ENCODE results near the gene SMYD2. TPM values are rescaled to one million over a fixed set of nuclear protein-coding genes. Genes with fewer than 3 reads are reported as not detected.

Gene SMYD2
- total and polyA plus RNA-seq, 2 experiments from 2014 or later, result 3.6 to 5.9 TPM

DNA sequence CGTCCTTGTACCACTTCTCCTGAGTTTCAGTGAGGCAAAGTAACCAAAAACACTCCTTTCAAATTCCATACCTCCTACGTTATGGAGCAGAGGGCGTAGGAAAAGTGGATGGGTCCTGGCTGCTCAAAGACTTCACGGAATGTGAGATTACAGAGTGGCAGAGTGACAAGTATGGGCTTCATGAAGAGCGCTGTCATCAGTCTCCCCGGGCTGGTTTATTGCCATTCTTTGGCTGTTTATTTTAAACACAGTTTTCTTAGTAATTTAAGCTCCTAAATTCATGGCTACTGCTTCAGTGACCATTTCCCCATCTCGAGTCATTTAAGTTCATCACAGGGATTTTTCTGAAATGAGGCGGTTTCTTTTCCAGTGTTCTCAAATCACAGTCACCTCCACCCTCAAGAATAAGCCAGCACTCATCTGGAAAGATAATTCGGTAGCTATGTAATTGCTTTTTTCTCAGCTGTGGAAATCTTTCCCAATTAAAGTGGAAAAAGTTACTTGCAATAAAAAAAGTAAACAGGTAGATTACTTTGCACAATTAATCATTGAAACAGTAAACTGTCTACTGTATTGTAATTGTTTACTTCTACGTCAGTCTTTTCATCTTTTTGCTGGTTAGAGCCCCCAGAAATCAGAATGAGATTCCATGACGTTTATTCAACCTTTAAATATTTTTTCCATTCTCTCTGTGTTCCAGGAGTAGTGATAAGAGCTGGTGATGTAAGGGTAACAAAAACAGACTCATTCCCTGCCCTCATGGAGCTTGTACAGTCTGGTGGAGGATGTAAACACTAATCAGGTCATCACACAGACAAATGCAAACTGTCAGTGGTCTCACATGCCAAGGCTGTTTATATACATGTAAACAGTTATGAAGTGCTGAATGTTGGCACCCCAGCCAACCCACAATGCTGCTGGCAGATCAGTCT is 3.0 kb upstream of the SMYD2 start:
- H3K27me3 ChIP-seq (ENCODE audit: insufficient read depth), result peaks cover 53% of the 10 kb centered on the region

More for the DNA sequence above, 3.0 kb upstream of the SMYD2 start:
- H3K4me1 ChIP-seq (ENCODE audit: insufficient read depth), result peaks cover 18% of the 10 kb centered on the region
- Mint-ChIP-seq H3K36me3 (ENCODE audit: low read depth) (peaks cover 7% of the 10 kb centered on the region), H3K4me3 (no peak overlapping the region), H3K27me3 (ENCODE audit: insufficient read depth, low read depth, poor library complexity) (peaks cover 34% of the 10 kb centered on the region), H3K4me1 (peaks cover 27% of the 10 kb centered on the region), H3K9me3 (peaks cover 8% of the 10 kb centered on the region; the same call in 2 of the 3 replicates), H3K27ac (no peak overlapping the region)
- no peaks in the 10 kb centered on the region for H3K79me2 ChIP-seq (replicated peaks; ENCODE audit: insufficient read depth)
- peaks cover 10% of the 10 kb centered on the region for H3F3A ChIP-seq (replicated peaks; ENCODE audit: low read depth)
- no peaks in the 10 kb centered on the region for H3K9me2 ChIP-seq (ENCODE audit: insufficient read depth)
- no peak overlapping the region for H2AFZ ChIP-seq
- ATAC-seq (no peak), DNase-seq (ENCODE audit: low spot score) (no peak)
- H4K20me1 ChIP-seq (replicated peaks; ENCODE audit: insufficient read depth), result no peaks in the 10 kb centered on the region
- no peak overlapping the region for H3K27ac ChIP-seq (ENCODE audit: low read depth)
- no peaks in the 10 kb centered on the region for H3K36me3 ChIP-seq (ENCODE audit: insufficient read depth)
- no peak overlapping the region for H3K4me2 ChIP-seq
- H3K4me3 ChIP-seq, result no peak overlapping the region
- TF ChIP-seq, protein P1, sequence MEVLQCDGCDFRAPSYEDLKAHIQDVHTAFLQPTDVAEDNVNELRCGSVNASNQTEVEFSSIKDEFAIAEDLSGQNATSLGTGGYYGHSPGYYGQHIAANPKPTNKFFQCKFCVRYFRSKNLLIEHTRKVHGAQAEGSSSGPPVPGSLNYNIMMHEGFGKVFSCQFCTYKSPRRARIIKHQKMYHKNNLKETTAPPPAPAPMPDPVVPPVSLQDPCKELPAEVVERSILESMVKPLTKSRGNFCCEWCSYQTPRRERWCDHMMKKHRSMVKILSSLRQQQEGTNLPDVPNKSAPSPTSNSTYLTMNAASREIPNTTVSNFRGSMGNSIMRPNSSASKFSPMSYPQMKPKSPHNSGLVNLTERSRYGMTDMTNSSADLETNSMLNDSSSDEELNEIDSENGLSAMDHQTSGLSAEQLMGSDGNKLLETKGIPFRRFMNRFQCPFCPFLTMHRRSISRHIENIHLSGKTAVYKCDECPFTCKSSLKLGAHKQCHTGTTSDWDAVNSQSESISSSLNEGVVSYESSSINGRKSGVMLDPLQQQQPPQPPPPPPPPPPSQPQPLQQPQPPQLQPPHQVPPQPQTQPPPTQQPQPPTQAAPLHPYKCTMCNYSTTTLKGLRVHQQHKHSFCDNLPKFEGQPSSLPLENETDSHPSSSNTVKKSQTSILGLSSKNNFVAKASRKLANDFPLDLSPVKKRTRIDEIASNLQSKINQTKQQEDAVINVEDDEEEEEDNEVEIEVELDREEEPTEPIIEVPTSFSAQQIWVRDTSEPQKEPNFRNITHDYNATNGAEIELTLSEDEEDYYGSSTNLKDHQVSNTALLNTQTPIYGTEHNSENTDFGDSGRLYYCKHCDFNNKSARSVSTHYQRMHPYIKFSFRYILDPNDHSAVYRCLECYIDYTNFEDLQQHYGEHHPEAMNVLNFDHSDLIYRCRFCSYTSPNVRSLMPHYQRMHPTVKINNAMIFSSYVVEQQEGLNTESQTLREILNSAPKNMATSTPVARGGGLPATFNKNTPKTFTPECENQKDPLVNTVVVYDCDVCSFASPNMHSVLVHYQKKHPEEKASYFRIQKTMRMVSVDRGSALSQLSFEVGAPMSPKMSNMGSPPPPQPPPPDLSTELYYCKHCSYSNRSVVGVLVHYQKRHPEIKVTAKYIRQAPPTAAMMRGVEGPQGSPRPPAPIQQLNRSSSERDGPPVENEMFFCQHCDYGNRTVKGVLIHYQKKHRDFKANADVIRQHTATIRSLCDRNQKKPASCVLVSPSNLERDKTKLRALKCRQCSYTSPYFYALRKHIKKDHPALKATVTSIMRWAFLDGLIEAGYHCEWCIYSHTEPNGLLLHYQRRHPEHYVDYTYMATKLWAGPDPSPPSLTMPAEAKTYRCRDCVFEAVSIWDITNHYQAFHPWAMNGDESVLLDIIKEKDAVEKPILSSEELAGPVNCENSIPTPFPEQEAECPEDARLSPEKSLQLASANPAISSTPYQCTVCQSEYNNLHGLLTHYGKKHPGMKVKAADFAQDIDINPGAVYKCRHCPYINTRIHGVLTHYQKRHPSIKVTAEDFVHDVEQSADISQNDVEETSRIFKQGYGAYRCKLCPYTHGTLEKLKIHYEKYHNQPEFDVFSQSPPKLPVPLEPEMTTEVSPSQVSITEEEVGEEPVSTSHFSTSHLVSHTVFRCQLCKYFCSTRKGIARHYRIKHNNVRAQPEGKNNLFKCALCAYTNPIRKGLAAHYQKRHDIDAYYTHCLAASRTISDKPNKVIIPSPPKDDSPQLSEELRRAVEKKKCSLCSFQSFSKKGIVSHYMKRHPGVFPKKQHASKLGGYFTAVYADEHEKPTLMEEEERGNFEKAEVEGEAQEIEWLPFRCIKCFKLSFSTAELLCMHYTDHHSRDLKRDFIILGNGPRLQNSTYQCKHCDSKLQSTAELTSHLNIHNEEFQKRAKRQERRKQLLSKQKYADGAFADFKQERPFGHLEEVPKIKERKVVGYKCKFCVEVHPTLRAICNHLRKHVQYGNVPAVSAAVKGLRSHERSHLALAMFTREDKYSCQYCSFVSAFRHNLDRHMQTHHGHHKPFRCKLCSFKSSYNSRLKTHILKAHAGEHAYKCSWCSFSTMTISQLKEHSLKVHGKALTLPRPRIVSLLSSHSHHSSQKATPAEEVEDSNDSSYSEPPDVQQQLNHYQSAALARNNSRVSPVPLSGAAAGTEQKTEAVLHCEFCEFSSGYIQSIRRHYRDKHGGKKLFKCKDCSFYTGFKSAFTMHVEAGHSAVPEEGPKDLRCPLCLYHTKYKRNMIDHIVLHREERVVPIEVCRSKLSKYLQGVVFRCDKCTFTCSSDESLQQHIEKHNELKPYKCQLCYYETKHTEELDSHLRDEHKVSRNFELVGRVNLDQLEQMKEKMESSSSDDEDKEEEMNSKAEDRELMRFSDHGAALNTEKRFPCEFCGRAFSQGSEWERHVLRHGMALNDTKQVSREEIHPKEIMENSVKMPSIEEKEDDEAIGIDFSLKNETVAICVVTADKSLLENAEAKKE (CRISPR knock-in tag; IDR thresholded peaks at IDR 0.05), result no peak
- TF ChIP-seq JUNB (IDR thresholded peaks at IDR 0.05; ENCODE audit: unreplicated experiment) (no peak), EZH2phosphoT487 (IDR thresholded peaks at IDR 0.05; ENCODE audit: unreplicated experiment) (no peak)

Data from GM23338 (cell line).